ENCODE results near the gene CDC42BPB. TPM values are rescaled to one million over a fixed set of nuclear protein-coding genes. Genes with fewer than 3 reads are reported as not detected.

Gene CDC42BPB
- total RNA-seq, 4 donors from 2014 or later: 80.6 to 157 (median 118) TPM

DNA sequence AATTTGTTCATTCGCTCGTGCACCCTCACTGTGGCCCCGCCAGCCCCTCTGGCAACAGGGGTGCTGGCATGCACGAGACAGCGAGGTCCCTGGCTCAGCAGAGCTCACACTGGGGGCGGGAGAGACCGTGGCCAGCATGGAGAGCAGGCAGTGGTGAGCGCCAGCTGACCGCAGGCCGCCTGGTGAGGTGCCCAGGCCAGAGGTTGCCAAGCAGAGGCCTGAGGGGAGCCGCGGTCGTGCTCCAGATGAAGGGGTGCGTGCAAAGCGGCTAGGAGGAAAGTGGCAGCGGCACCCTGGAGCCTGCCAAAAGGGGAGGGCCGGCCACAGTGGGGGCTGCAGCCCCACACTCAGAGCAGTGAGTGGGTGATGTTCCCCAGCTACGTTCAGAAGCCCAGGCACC lies 56.1 kb downstream of the CDC42BPB start:
- TF ChIP-seq, protein P1, sequence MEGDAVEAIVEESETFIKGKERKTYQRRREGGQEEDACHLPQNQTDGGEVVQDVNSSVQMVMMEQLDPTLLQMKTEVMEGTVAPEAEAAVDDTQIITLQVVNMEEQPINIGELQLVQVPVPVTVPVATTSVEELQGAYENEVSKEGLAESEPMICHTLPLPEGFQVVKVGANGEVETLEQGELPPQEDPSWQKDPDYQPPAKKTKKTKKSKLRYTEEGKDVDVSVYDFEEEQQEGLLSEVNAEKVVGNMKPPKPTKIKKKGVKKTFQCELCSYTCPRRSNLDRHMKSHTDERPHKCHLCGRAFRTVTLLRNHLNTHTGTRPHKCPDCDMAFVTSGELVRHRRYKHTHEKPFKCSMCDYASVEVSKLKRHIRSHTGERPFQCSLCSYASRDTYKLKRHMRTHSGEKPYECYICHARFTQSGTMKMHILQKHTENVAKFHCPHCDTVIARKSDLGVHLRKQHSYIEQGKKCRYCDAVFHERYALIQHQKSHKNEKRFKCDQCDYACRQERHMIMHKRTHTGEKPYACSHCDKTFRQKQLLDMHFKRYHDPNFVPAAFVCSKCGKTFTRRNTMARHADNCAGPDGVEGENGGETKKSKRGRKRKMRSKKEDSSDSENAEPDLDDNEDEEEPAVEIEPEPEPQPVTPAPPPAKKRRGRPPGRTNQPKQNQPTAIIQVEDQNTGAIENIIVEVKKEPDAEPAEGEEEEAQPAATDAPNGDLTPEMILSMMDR (IDR thresholded peaks at IDR 0.05): no peak
- no peak for TF ChIP-seq POLR2A (IDR thresholded peaks at IDR 0.05)

DNA sequence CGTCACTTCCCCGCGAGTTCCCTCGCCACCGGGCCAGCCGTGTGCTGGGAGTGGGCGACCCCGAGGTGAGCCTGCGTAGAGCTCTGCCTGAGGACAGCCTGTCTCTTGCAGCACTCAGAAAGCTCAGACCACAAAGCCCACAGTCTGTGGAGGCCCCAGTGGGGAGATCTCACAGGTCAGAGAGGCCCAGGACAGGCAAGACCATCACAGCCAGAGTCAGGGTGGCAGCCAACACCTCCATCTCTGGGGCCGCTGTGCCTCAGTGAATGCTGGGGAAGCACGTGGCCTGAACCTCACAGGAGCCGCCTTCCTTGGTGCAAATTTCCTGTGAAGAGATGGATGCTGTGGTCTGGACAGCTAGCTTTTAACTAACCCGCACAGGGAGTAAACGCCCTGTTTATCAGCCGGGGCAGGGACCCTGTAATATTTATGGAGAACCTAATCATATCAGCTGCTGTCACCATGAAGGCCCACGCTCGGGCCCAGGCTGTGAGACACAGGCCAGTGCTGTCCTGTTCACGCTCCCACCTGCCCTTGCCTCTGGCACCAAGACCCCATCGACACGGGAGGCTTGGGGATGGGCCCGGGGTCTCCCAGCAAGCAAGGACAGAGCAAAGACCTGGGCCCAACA lies 56.9 kb downstream of the CDC42BPB start:
- DNase-seq: no peak
- Histone ChIP-seq H3K4me1 (no peaks in the 10 kb centered on the region), H3K9me3 (no peaks in the 10 kb centered on the region), H3K27ac (no peak overlapping the region), H3K36me3 (no peaks in the 10 kb centered on the region), H3K27me3 (no peaks in the 10 kb centered on the region), H3K4me3 (no peak overlapping the region)
- TF ChIP-seq, protein P1 (IDR thresholded peaks at IDR 0.05): no peak
- TF ChIP-seq POLR2A (IDR thresholded peaks at IDR 0.05): no peak
- intact Hi-C loops (cut with DNase I; ENCODE audit: low total_unique reads): no loop called here

More for the DNA sequence above, 56.1 kb downstream of the CDC42BPB start:
- no peak for DNase-seq
- Histone ChIP-seq H3K4me1 (no peaks in the 10 kb centered on the region), H3K36me3 (no peaks in the 10 kb centered on the region), H3K27me3 (no peaks in the 10 kb centered on the region), H3K9me3 (no peaks in the 10 kb centered on the region), H3K4me3 (no peak overlapping the region), H3K27ac (no peak overlapping the region)
- intact Hi-C loops (cut with DNase I; ENCODE audit: low total_unique reads): no loop called here

DNA sequence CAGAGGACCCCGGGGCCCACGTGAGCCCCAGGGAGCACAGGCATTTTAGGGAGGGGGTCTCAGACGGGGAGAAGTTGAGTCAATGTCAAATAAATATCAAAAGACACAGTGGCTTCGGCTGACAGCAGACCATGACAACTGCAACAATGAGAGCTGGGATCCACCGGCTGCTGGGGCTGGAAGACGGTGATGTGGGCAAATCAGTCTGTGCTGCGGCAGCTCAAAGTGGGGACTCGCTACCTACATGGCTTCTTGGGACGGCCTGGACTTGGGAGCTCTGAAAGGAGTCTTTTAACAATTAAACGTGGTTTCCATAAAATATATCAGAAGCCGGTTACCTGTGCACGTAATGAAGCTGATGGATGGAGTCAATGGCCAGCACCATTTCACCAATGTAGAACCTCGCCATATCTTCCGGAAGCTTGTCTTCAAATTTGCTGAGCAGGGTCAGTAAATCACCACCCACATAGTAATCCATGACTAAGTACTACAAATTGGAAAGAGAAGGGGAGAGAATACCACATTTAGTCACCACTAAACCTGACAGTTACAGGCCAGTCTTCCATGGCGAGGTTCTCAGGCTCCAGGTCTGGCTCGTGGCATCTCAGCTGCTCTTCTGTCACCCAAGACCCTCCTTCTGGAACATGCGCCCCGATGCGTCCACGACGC lies 58.0 kb downstream of the CDC42BPB start:
- no peak overlapping the region for H3K4me3 ChIP-seq
- H3K27ac ChIP-seq: no peak overlapping the region
- no peaks in the 10 kb centered on the region for H3K27me3 ChIP-seq
- no peak for DNase-seq
- no peak for TF ChIP-seq POLR2A (IDR thresholded peaks at IDR 0.05)
- TF ChIP-seq, protein P1 (IDR thresholded peaks at IDR 0.05): no peak
- no peaks in the 10 kb centered on the region for H3K36me3 ChIP-seq
- intact Hi-C loops (cut with DNase I; ENCODE audit: low total_unique reads): no loop called here
- H3K4me1 ChIP-seq: no peaks in the 10 kb centered on the region
- no peaks in the 10 kb centered on the region for H3K9me3 ChIP-seq

DNA sequence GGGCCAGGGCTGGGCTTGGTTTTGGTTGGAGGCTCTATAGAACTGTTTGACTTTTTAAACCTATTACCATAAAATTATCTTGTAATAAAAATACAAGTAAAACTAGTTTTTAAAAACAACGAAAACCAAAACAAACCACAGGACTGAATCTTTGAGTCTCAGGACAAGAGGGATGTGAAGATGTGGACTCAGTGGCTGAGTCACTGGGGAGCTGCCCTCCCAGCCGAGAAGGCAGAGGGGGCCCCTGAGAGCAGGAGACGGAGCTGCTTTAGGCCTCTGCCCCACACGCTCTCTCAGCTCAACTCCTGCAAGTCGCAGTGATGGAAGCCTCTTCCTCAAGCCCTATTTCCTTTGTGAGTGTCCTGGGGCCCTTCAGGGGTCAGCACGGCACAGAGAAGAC lies 59.0 kb downstream of the CDC42BPB start:
- no peak for DNase-seq
- H3K27ac ChIP-seq: no peak overlapping the region
- no peak overlapping the region for H3K4me3 ChIP-seq
- TF ChIP-seq, protein P1 (IDR thresholded peaks at IDR 0.05): no peak
- no peak for TF ChIP-seq POLR2A (IDR thresholded peaks at IDR 0.05)
- H3K9me3 ChIP-seq: no peaks in the 10 kb centered on the region
- intact Hi-C loops (cut with DNase I; ENCODE audit: low total_unique reads): no loop called here
- H3K4me1 ChIP-seq: no peaks in the 10 kb centered on the region
- no peaks in the 10 kb centered on the region for H3K27me3 ChIP-seq
- H3K36me3 ChIP-seq: no peaks in the 10 kb centered on the region

DNA sequence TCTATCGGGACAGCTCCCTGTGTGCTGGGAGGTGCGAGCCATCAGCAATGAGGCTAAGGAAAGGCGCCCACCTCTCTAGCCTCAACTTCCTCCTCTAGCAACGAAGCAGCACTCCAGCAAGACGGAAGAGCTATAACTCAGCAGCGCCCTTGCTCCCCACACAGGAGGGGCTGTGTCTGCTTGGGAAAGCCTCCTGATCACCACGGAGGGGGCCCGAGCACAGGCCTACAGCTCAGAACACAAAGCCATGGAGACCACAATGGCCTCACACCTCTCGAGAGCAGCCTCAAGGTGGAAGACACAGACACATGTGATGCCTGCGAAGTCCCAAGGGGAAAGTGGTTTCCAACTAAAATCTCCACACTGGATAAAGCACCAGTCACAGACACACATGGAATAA lies 60.4 kb downstream of the CDC42BPB start:
- TF ChIP-seq, protein P1 (IDR thresholded peaks at IDR 0.05): no peak
- TF ChIP-seq POLR2A (IDR thresholded peaks at IDR 0.05): no peak
- no peak overlapping the region for H3K4me3 ChIP-seq
- no peaks in the 10 kb centered on the region for H3K4me1 ChIP-seq
- no peaks in the 10 kb centered on the region for H3K27me3 ChIP-seq
- no peaks in the 10 kb centered on the region for H3K9me3 ChIP-seq
- no peaks in the 10 kb centered on the region for H3K36me3 ChIP-seq
- DNase-seq: no peak
- intact Hi-C loops (cut with DNase I; ENCODE audit: low total_unique reads): no loop called here
- no peak overlapping the region for H3K27ac ChIP-seq
